Right lobe of liver (tissue), 6 donors: ENCODE results near the gene NUDT4. TPM values are rescaled to one million over a fixed set of nuclear protein-coding genes. Genes with fewer than 3 reads are reported as not detected.

Experiments
- ATAC-seq, 4 donors: fragments of 200-7000 bp; cut with Tn5 transposase; one replicate each; pipeline ENCODE4 v1.9.1; 2020; ENCODE audit warnings: mild to moderate bottlenecking in 4 of 4, moderate library complexity in 4 of 4
- DNase-seq, 3 donors: peaks; one replicate each; pipeline ENCODE4 v3.0.0-alpha.2; 2020
- H3K27ac ChIP-seq, 3 donors: fragments of 200-600 bp; one replicate each; pipeline ENCODE4 v1.8.0; 2022
- H3K27me3 ChIP-seq, 2 donors: fragments of 200-600 bp; one replicate each; pipeline ENCODE4 v1.8.0; 2022
- H3K36me3 ChIP-seq, 4 donors: fragments of 200-600 bp; sonication (generic) in 1 of 4; one replicate each; pipeline versions ENCODE4 v1.5.1 to v1.8.0; 2017 to 2022; ENCODE audit warnings: control low read depth in 1 of 4
- H3K4me1 ChIP-seq, 4 donors: fragments of 200-600 bp; sonication (generic) in 1 of 4; one replicate each; pipeline versions ENCODE4 v1.5.1 to v1.8.0; 2017 to 2022; ENCODE audit warnings: control low read depth in 1 of 4
- H3K4me3 ChIP-seq, 3 donors: fragments of 200-600 bp; one replicate each; pipeline ENCODE4 v1.8.0; 2022
- H3K9me3 ChIP-seq, 4 donors: fragments of 200-600 bp; sonication (generic) in 1 of 4; one replicate each; pipeline versions ENCODE4 v1.5.1 to v1.8.0; 2017 to 2022; ENCODE audit warnings: control low read depth in 1 of 4
- CTCF ChIP-seq, 4 donors: fragments of 200-600 bp in 3 of 4; fragments of 450-650 bp in 1 of 4; IDR thresholded peaks; one replicate each; pipeline versions ENCODE4 v1.5.1 to v1.8.0; 2016 to 2022; ENCODE audit warnings: antibody characterized with exemption in 4 of 4, mild to moderate bottlenecking in 2 of 4
- POLR2A ChIP-seq: fragments of 450-650 bp; IDR thresholded peaks from one replicate; pipeline ENCODE4 v1.6.1; 2017; ENCODE audit warnings: antibody characterized with exemption, mild to moderate bottlenecking
- WGBS: methylation state at CpG from one replicate; pipeline ENCODE4 v1.1.6; 2018; ENCODE audit warnings: low coverage, low lambda C conversion rate; ENCODE audit not compliant: insufficient coverage; ENCODE audit errors: missing lambda C conversion rate; 5-methylcytosine and 5-hydroxymethylcytosine counted together
- intact Hi-C, 2 donors: fragments of 100-400 bp; cut with DNase I; formaldehyde crosslinking; loops; one replicate each; pipeline versions ENCODE4 v1.11.2 to v1.14.1; 2022
- total RNA-seq, 6 experiments: library from RNA; depleted of rRNA in 2 of 6; stranded (reverse); fragments of >200 nt in 2 of 6; fragmentation: NEBNext Ultra II Directional in 3 of 6; extraction: Animal tissue kit (Norgen Biotek cat#: 25700) in 3 of 6; gene quantifications; one replicate each; pipeline versions ENCODE4 v1.1.0 to v1.2.4, GENCODE V29; 2016 to 2023
- donor health status: DM: no; HTN: yes; CAD: no.
- donor health status: DM: no; HTN: no; CAD: no.
- donor health status: DM: no; HTN: no; CAD: no.
- donor health status: DM: no; HTN: yes; CAD: no.
- donor health status: DM: no; HTN: yes; CAD: no.

The NUDT4 gene
- total RNA-seq, 6 experiments from 2014 or later, result 13.1 to 23.1 (median 20.3) TPM

GRCh38 chr12:93361151-93361919 is 16.4 kb upstream of the NUDT4 start:
- peak in 3 of 4 donors; percentile 32 to 54 (median 47) for ATAC-seq
- H3K9me3 ChIP-seq, result no peaks in the 10 kb centered on the region
- intact Hi-C loops, result no loop called here
- no peak for DNase-seq
- no peak overlapping the region for H3K4me3 ChIP-seq
- H3K27me3 ChIP-seq, result no peaks in the 10 kb centered on the region
- no peak for TF ChIP-seq POLR2A
- no peak for TF ChIP-seq CTCF (IDR thresholded peaks at IDR 0.05)
- no peaks in the 10 kb centered on the region for H3K36me3 ChIP-seq
- 73% methylated on average over 5 of the region's 5 CpGs for WGBS
- H3K4me1 ChIP-seq, result no peaks in the 10 kb centered on the region
- no peak overlapping the region for H3K27ac ChIP-seq

GRCh38 chr12:93363841-93364297 is 13.9 kb upstream of the NUDT4 start:
- Histone ChIP-seq H3K27me3 (no peaks in the 10 kb centered on the region), H3K27ac (no peak overlapping the region), H3K9me3 (no peaks in the 10 kb centered on the region), H3K4me1 (no peaks in the 10 kb centered on the region), H3K4me3 (no peak overlapping the region), H3K36me3 (no peaks in the 10 kb centered on the region)
- 54% methylated on average over 3 of the region's 3 CpGs for WGBS
- DNase-seq (no peak), ATAC-seq (no peak)
- intact Hi-C loops, result no loop called here
- TF ChIP-seq CTCF (IDR thresholded peaks at IDR 0.05) (no peak), POLR2A (no peak)

- intact Hi-C loops, result no loop called here
- DNase-seq (no peak), ATAC-seq (no peak)
- Histone ChIP-seq H3K27ac (no peak overlapping the region), H3K9me3 (no peaks in the 10 kb centered on the region), H3K36me3 (no peaks in the 10 kb centered on the region), H3K4me1 (no peaks in the 10 kb centered on the region), H3K27me3 (no peaks in the 10 kb centered on the region), H3K4me3 (no peak overlapping the region)
- TF ChIP-seq CTCF (IDR thresholded peaks at IDR 0.05) (no peak), POLR2A (no peak)
- WGBS, result 74% methylated on average over 7 of the region's 7 CpGs
These were observed 11.9 kb upstream of the NUDT4 start for GRCh38 chr12:93365616-93366405.

GRCh38 chr12:93366422-93366821 is 11.3 kb upstream of the NUDT4 start:
- H3K36me3 ChIP-seq, result no peaks in the 10 kb centered on the region
- intact Hi-C loops, result no loop called here
- no peak for TF ChIP-seq CTCF (IDR thresholded peaks at IDR 0.05)
- H3K9me3 ChIP-seq, result no peaks in the 10 kb centered on the region
- H3K4me1 ChIP-seq, result no peaks in the 10 kb centered on the region
- no peak for DNase-seq
- no peak overlapping the region for H3K4me3 ChIP-seq
- no peak overlapping the region for H3K27ac ChIP-seq
- ATAC-seq, result no peak
- no peaks in the 10 kb centered on the region for H3K27me3 ChIP-seq
- 89% methylated on average over 4 of the region's 4 CpGs for WGBS
